ENCODE measurements around the gene USP34.
"Not testable (repeated sequence)": the region's sequence is repeated elsewhere in the genome, so short reads cannot be mapped to it uniquely, and the experiment has no call there.

USP34 gene, protein sequence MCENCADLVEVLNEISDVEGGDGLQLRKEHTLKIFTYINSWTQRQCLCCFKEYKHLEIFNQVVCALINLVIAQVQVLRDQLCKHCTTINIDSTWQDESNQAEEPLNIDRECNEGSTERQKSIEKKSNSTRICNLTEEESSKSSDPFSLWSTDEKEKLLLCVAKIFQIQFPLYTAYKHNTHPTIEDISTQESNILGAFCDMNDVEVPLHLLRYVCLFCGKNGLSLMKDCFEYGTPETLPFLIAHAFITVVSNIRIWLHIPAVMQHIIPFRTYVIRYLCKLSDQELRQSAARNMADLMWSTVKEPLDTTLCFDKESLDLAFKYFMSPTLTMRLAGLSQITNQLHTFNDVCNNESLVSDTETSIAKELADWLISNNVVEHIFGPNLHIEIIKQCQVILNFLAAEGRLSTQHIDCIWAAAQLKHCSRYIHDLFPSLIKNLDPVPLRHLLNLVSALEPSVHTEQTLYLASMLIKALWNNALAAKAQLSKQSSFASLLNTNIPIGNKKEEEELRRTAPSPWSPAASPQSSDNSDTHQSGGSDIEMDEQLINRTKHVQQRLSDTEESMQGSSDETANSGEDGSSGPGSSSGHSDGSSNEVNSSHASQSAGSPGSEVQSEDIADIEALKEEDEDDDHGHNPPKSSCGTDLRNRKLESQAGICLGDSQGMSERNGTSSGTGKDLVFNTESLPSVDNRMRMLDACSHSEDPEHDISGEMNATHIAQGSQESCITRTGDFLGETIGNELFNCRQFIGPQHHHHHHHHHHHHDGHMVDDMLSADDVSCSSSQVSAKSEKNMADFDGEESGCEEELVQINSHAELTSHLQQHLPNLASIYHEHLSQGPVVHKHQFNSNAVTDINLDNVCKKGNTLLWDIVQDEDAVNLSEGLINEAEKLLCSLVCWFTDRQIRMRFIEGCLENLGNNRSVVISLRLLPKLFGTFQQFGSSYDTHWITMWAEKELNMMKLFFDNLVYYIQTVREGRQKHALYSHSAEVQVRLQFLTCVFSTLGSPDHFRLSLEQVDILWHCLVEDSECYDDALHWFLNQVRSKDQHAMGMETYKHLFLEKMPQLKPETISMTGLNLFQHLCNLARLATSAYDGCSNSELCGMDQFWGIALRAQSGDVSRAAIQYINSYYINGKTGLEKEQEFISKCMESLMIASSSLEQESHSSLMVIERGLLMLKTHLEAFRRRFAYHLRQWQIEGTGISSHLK (N-terminal part only)

GRCh38 chr2:61470965-61471904 lies at the start of gene USP34:
Gene USP34 (minus strand): TSS chr2:61471087. CDS start chr2:61470692, 395 bp downstream.
- DNase-seq = peak; percentile 78 to 95

DNA sequence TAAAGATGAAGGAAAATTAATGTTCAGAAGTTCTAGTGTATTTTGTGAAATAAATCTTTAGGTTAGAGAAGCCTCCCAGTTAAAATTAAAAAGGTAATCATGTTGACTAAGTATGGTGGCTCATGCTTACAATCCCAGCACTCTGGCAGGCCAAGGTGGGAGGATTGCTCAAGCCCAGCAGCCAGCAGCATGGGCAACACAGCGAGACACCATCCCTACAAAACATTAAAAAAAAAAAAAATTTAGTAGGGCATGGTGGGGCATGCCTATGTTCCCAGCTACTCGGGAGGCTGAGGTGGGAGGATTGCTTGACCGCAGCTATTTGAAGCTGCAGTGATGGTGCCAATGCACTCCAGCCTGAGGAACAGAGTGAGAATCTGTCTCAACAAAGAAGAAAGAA lies 49.4 kb upstream of the USP34 start:
- no peak for DNase-seq

DNA sequence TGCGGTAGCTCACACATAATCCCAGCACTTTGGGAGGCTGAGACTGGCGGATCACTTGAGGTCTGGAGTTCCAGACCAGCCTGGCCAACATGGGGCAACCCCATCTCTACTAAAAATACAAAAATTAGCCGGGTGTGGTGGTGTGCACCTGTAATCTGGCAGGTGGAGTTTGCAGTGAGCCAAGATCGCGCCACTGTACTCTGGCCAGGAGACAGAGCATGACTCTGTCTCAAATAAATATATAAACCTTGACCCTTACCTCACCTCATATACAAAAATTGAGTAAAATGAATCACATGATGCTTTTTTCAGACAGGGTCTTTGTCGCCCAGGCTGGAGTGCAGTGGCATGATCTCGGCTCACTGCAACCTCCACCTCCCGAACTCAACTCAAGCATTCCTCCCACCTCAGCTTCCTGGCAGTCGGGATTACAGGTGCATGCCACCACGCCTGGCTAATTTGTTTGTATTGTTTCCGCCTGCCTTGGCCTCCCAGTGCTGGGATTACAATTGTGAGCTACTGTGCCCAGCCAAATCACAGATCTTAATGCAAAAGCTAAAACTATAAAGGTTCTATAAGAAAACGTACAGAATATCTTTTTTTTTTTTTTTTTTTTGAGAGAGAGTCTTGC lies 42.0 kb upstream of the USP34 start:
- no peak for DNase-seq

- DNase-seq = no peak
These were observed 40.1 kb upstream of the USP34 start for GRCh38 chr2:61510674-61511671.

GRCh38 chr2:61504949-61505348 lies 34.1 kb upstream of the USP34 start:
- no peak for DNase-seq

DNA sequence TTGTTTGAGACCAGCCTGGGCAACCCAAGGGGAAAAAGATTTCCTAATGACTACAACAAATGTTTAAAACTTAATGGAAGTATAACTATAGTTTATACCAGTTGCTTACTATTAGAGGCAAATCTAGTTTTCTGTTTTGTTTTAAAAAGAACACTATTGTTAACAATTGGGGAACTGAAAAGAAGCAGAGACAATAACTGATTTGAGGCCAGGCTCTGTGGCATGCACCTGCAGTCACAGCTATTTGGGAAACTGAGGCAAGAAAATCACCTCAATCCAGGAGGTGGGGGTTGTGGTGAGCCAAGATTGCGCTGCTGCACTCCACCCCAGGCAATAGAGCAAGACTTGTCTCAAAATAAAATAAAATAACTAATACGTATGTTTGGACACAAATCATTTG lies 28.2 kb upstream of the USP34 start:
- no peak for DNase-seq

DNA sequence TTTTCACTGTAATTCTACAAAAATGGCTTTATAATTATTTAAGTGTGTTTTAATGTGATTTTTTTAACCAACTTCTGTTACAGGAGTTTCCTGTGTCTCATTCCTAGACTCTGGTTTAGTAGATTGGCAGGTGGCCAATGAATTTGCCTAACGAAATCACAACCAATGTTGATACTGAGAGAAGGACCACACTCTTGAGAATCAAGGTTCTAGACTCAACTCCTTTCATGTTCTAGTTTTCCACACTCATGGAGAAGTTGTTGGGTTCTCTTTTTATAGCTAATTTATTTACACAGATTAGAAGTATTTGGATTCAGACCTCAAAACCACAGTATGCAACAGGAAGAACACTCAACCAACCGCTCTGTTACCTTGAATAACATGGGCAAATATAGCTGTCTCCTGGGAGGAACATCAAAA lies 22.6 kb upstream of the USP34 start:
- no peak for DNase-seq

- DNase-seq = no peak
These were observed 21.6 kb upstream of the USP34 start for GRCh38 chr2:61492476-61492875.

- no peak for DNase-seq
These were observed 14.4 kb upstream of the USP34 start for GRCh38 chr2:61485281-61485680.

- DNase-seq = no peak
These were observed 7.2 kb upstream of the USP34 start for GRCh38 chr2:61478086-61478485.

DNA sequence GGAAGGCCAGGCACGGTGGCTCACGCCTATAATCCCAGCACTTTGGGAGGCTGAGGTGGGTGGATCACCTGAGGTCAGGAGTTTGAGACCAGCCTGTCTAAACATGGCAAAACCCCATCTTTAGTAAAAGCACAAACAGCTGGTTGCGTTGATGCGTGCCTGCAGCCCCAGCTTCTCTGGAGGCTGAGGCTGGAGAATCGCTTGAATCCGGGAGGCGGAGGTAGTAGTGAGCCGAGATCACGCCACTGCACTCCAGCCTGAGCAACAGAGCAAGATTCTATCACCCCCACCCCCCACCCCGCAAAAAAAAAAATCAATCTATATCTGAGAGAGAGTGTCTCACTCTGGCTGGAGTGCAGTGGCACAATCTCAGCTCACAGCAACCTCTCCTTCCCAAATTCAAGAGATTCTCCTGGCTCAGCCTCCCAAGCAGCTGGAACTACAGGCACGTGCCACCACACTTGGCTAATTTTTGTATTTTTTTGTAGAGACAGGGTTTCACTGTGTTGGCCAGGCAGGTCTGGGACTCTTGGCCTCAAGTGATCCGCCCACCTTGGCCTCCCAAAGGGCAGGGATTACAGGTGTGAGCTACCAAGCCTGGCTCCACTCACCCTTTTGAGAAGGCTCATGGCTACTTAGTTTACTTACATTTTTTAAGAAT lies 6.2 kb upstream of the USP34 start:
- DNase-seq = not testable (repeated sequence)

GRCh38 chr2:61471905-61472805 lies 1.3 kb upstream of the USP34 start:
- no peak for DNase-seq

GRCh38 chr2:61470122-61470951 lies 550 bp downstream of the USP34 start:
- DNase-seq = peak; percentile 64 to 85

GRCh38 chr2:61469424-61470121 lies 1.3 kb downstream of the USP34 start:
- no peak for DNase-seq

GRCh38 chr2:61468231-61468630 lies 2.7 kb downstream of the USP34 start:
- DNase-seq = not testable (repeated sequence)

DNA sequence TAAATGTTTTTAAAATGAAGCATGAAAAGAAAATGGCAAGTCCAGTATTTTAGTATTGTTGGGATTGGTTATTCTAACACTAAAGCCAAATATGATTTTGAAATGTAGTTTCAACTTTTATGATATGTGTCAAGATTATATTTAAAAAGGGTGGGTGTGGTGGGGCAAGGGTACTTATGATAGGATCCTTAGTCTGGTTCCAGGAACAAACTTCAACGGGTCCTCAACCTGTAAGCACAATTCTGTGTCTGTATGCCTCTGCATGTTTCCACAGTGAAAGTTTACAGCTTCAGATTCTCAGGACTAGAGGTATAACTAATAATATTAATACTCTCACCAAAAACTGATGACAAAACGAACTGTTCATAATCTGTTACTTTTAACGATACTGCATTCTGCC lies 5.8 kb downstream of the USP34 start:
- no peak for DNase-seq
